ENCODE results near the gene PPP2R1B.

DNA sequence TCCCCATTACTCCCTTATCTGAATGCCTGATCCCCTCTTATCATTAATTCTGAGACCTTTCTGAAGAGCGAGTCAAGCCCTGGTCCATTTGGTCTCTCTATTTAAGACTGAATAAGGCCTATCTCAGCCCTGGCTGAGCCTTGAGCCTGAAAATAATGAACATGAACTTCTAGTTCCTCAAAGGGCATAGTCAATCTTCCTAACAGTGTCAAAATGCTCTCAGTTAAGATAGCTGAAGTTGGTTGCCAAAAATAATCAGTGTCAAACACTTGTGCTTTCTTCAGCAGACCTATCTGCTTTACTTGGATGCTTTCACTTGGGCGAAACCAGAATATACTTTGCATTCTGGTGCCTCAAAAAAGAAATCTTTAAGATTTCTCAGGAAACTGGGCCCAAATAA is 42.6 kb upstream of the PPP2R1B start:
- TF ChIP-seq, protein P1, sequence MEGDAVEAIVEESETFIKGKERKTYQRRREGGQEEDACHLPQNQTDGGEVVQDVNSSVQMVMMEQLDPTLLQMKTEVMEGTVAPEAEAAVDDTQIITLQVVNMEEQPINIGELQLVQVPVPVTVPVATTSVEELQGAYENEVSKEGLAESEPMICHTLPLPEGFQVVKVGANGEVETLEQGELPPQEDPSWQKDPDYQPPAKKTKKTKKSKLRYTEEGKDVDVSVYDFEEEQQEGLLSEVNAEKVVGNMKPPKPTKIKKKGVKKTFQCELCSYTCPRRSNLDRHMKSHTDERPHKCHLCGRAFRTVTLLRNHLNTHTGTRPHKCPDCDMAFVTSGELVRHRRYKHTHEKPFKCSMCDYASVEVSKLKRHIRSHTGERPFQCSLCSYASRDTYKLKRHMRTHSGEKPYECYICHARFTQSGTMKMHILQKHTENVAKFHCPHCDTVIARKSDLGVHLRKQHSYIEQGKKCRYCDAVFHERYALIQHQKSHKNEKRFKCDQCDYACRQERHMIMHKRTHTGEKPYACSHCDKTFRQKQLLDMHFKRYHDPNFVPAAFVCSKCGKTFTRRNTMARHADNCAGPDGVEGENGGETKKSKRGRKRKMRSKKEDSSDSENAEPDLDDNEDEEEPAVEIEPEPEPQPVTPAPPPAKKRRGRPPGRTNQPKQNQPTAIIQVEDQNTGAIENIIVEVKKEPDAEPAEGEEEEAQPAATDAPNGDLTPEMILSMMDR (IDR thresholded peaks at IDR 0.05) = no peak
- no peak for TF ChIP-seq POLR2A (IDR thresholded peaks at IDR 0.05)
